NB4 (cell line): ENCODE measurements around the gene DYNC1I1.

Experiments used
- POLR2A ChIP-seq: IDR thresholded peaks from 2 replicates; pipeline ENCODE4 v1.6.1; 2011; ENCODE audit warnings: mild to moderate bottlenecking; ENCODE audit not compliant: insufficient read length; ENCODE audit errors: extremely low read depth
- TF ChIP-seq, protein P1 (sequence below): IDR thresholded peaks from one replicate; pipeline ENCODE4 v1.5.1; 2012; ENCODE audit warnings: low read depth, low read length
- TF ChIP-seq, protein P2 (sequence below): IDR thresholded peaks from 2 replicates; pipeline ENCODE4 v1.6.1; 2011; ENCODE audit warnings: low read depth, low read length

GRCh38 chr7:95843286-95843685 is 70.9 kb downstream of the DYNC1I1 start:
- TF ChIP-seq, protein P1, sequence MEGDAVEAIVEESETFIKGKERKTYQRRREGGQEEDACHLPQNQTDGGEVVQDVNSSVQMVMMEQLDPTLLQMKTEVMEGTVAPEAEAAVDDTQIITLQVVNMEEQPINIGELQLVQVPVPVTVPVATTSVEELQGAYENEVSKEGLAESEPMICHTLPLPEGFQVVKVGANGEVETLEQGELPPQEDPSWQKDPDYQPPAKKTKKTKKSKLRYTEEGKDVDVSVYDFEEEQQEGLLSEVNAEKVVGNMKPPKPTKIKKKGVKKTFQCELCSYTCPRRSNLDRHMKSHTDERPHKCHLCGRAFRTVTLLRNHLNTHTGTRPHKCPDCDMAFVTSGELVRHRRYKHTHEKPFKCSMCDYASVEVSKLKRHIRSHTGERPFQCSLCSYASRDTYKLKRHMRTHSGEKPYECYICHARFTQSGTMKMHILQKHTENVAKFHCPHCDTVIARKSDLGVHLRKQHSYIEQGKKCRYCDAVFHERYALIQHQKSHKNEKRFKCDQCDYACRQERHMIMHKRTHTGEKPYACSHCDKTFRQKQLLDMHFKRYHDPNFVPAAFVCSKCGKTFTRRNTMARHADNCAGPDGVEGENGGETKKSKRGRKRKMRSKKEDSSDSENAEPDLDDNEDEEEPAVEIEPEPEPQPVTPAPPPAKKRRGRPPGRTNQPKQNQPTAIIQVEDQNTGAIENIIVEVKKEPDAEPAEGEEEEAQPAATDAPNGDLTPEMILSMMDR, result no peak
- no peak for TF ChIP-seq POLR2A
- TF ChIP-seq, protein P2, sequence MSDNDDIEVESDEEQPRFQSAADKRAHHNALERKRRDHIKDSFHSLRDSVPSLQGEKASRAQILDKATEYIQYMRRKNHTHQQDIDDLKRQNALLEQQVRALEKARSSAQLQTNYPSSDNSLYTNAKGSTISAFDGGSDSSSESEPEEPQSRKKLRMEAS, result no peak
